GM10266 (cell line): ENCODE measurements around the gene CCND1.

Experiments used
- DNase-seq: peaks from one replicate; pipeline ENCODE4 v3.0.0; 2012; ENCODE audit errors: extremely low spot score
- CTCF ChIP-seq: IDR thresholded peaks from 2 replicates; pipeline ENCODE4 v1.5.1; 2012; ENCODE audit warnings: mild to moderate bottlenecking, low read depth; ENCODE audit not compliant: control insufficient read depth, insufficient read depth; ENCODE audit errors: missing control alignments

Gene CCND1

GRCh38 chr11:69661413-69661715 lies 20.4 kb downstream of the CCND1 start:
- no peak for TF ChIP-seq CTCF
- no peak for DNase-seq

DNA sequence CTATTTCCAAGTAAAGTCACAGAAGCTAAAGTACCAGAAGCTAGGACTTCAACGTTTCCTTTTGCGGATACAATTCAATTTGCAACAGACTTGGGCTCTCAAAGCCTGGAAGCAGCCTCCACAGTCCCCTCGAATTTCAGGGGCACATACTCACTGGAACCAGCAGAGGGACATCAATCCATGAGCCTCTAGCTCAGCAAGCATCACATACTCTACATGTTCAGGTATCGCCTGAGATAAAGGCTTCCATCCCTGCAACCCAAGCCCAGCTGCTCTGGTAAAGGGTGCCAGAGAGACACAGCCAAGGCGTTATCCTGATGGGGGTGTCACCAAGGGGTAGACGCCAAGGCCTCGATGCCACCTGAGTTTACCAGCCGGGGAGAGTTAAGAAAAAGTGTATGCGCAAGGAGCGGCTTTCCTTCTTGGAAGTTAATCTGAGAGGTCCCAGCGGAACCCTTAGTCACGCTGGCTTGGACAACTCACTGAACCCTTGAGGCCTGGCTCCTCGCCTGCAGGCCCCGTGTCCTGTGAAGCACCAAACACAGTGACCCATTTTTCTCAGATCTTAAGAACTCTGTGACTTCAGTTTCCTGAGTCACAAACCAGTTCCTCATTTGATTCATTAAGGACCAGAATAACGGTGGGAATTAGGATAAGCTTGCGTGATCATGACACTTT lies 21.2 kb downstream of the CCND1 start:
- TF ChIP-seq CTCF = no peak
- no peak for DNase-seq

GRCh38 chr11:69662806-69663205 lies 21.9 kb downstream of the CCND1 start:
- no peak for DNase-seq
- no peak for TF ChIP-seq CTCF

- TF ChIP-seq CTCF = no peak
- no peak for DNase-seq
Measured at GRCh38 chr11:69663326-69663725, 22.4 kb downstream of the CCND1 start.

DNA sequence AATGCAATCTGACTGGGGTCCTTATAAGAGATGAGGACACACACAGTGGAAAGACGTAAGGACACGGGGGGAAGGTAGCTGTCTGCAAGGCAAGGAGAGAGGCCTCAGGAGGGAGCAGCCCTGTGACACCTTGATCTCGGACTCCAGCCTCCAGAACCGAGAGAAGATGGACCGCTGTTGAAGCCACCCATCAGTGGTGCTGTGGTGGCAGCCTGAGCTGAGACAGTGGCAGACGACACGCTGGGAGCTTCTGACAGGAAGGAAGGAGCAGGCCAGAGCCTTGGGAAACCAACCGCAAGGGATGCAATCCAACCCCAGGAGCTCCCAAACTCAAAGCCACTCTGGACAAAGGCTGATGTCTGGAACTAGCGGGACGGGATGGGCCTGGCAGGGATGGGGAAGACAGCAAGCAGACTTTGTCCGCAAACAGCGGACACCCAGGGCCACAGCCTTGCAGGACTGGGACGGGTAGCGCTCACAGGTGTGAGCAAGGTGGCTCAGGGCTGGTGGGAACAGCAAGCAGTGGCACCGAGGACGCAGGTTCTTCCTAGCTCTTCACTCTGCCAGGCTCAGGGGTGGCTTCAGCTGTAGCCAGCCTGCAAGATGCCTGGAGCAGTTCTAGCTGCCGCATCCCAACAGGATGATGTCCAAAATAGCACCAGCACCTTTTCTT lies 23.3 kb downstream of the CCND1 start:
- TF ChIP-seq CTCF = no peak
- DNase-seq = no peak

- TF ChIP-seq CTCF = no peak
- no peak for DNase-seq
Measured at GRCh38 chr11:69664901-69665300, 23.9 kb downstream of the CCND1 start.

- no peak for TF ChIP-seq CTCF
- no peak for DNase-seq
Measured at GRCh38 chr11:69665669-69666068, 24.7 kb downstream of the CCND1 start.
